SK-N-SH treated with all-trans-retinoic acid at 6 μM for 48 hours (cell line): Measurements from ENCODE around the gene NF1.

Experiments
- ATAC-seq: fragments of 200-7000 bp; cut with Tn5 transposase; 3 replicates; pipeline ENCODE4 v1.9.1; 2020; ENCODE audit warnings: mild to moderate bottlenecking, moderate library complexity
- CSDC2 ChIP-seq: fragments of 250-450 bp; sonication (Bioruptor Pico); IDR thresholded peaks from 2 replicates; pipeline ENCODE4 v1.5.0; 2020; ENCODE audit warnings: mild to moderate bottlenecking, moderate library complexity
- CSRNP3 ChIP-seq: fragments of 250-450 bp; sonication (Bioruptor Pico); IDR thresholded peaks from 2 replicates; pipeline ENCODE4 v1.5.1; 2021; ENCODE audit warnings: mild to moderate bottlenecking, moderate library complexity
- ESRRG ChIP-seq: fragments of 250-450 bp; sonication (Bioruptor Pico); IDR thresholded peaks from 2 replicates; pipeline ENCODE4 v1.6.1; 2021; ENCODE audit warnings: mild to moderate bottlenecking
- GLIS3 ChIP-seq: fragments of 250-450 bp; sonication (Bioruptor Pico); IDR thresholded peaks from 2 replicates; pipeline ENCODE4 v1.5.0; 2020; ENCODE audit warnings: mild to moderate bottlenecking, moderate library complexity
- ISL1 ChIP-seq: fragments of 250-450 bp; sonication (Bioruptor Pico); IDR thresholded peaks from 2 replicates; pipeline ENCODE4 v2.1.2; 2022; ENCODE audit warnings: mild to moderate bottlenecking, moderate library complexity
- OSR1 ChIP-seq: fragments of 250-450 bp; sonication (Bioruptor Pico); IDR thresholded peaks from 2 replicates; pipeline ENCODE4 v1.8.0; 2022; ENCODE audit warnings: moderate library complexity, mild to moderate bottlenecking, inconsistent platforms
- PATZ1 ChIP-seq: fragments of 250-450 bp; sonication (Bioruptor Pico); IDR thresholded peaks from 2 replicates; pipeline ENCODE4 v1.8.0; 2020; ENCODE audit warnings: mild to moderate bottlenecking, moderate library complexity, borderline replicate concordance
- PPARA ChIP-seq: fragments of 250-450 bp; sonication (Bioruptor Pico); IDR thresholded peaks from 2 replicates; pipeline ENCODE4 v1.5.0; 2020; ENCODE audit warnings: mild to moderate bottlenecking, borderline replicate concordance
- SNAI2 ChIP-seq: fragments of 250-450 bp; sonication (Bioruptor Pico); IDR thresholded peaks from 2 replicates; pipeline ENCODE4 v1.5.0; 2020; ENCODE audit warnings: mild to moderate bottlenecking, moderate library complexity
- TCF4 ChIP-seq: fragments of 250-450 bp; sonication (Bioruptor Pico); IDR thresholded peaks from 2 replicates; pipeline ENCODE4 v1.8.0; 2021; ENCODE audit warnings: mild to moderate bottlenecking, moderate library complexity, borderline replicate concordance
- TOX ChIP-seq: fragments of 250-450 bp; sonication (Bioruptor Pico); IDR thresholded peaks from 2 replicates; pipeline ENCODE4 v1.8.0; 2021; ENCODE audit warnings: mild to moderate bottlenecking, moderate library complexity, borderline replicate concordance
- ZC3H10 ChIP-seq: fragments of 250-450 bp; sonication (Bioruptor Pico); IDR thresholded peaks from 2 replicates; pipeline ENCODE4 v1.5.1; 2021; ENCODE audit warnings: mild to moderate bottlenecking, moderate library complexity
- ZFP30 ChIP-seq: fragments of 450-650 bp; formaldehyde crosslinking; IDR thresholded peaks from 2 replicates; pipeline ENCODE4 v1.5.0; 2022; ENCODE audit warnings: mild to moderate bottlenecking, moderate library complexity
- ZNF565 ChIP-seq: fragments of 450-650 bp; formaldehyde crosslinking; conservative IDR thresholded peaks from 2 replicates; pipeline ENCODE4 v1.5.0; 2020; ENCODE audit warnings: low read depth, mild to moderate bottlenecking, moderate library complexity
- ZNF70 ChIP-seq: fragments of 450-650 bp; formaldehyde crosslinking; IDR thresholded peaks from 2 replicates; pipeline ENCODE4 v1.5.0; 2020; ENCODE audit warnings: mild to moderate bottlenecking, moderate library complexity
- ZNF8 ChIP-seq: fragments of 450-650 bp; formaldehyde crosslinking; IDR thresholded peaks from 2 replicates; pipeline ENCODE4 v1.5.0; 2020; ENCODE audit warnings: mild to moderate bottlenecking, moderate library complexity
- TF ChIP-seq, protein P1 (sequence below): fragments of 250-450 bp; sonication (Bioruptor Pico); IDR thresholded peaks from 2 replicates; pipeline ENCODE4 v1.5.1; 2020; ENCODE audit warnings: low read depth, mild to moderate bottlenecking, moderate library complexity
- TF ChIP-seq, protein P2 (sequence below): fragments of 250-450 bp; sonication (Bioruptor Pico); IDR thresholded peaks from 2 replicates; pipeline ENCODE4 v1.8.0; 2021; ENCODE audit warnings: low read depth, mild to moderate bottlenecking, moderate library complexity, borderline replicate concordance

NF1 gene

DNA sequence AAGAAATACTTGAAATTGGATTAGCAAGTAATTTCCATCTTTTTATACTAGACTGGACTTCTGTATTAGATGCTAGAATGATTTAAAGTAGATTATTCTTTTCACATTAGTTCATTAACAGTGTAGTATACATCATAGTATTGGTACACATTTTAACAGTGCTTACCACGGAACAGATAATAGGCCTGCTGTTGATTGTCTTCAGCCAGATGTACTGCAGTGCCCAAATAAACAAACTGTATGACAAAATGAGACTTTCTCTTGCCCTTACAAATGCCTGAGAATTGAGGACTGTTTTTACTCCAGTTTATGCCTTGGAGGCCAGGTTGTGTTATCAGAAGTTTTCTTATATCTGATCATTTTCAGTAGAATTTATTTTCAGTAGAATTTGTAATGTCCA, 226.0 kb downstream of the NF1 start:
- peak; percentile 36; the same call in 1 of the 2 replicates for TF ChIP-seq TCF4 (CRISPR knock-in tag)
- no peak for TF ChIP-seq ZFP30 (CRISPR knock-in tag)
- ATAC-seq: peak; percentile 37; the same call in 2 of the 3 replicates

GRCh38 chr17:31321481-31321880, 226.7 kb downstream of the NF1 start, which contains the start of gene EVI2A:
TSS of gene EVI2A (minus strand) at chr17:31321622. CDS start at chr17:31319013, 2,609 bp downstream.
- TF ChIP-seq ZFP30 (CRISPR knock-in tag): no peak
- TF ChIP-seq CSDC2 (CRISPR knock-in tag): no peak
- TF ChIP-seq ZNF565 (CRISPR knock-in tag): no peak
- TF ChIP-seq GLIS3 (CRISPR knock-in tag): no peak
- TF ChIP-seq TOX (CRISPR knock-in tag): no peak
- ATAC-seq: peak; percentile 85

- no peak for ATAC-seq
- TF ChIP-seq, protein P1, sequence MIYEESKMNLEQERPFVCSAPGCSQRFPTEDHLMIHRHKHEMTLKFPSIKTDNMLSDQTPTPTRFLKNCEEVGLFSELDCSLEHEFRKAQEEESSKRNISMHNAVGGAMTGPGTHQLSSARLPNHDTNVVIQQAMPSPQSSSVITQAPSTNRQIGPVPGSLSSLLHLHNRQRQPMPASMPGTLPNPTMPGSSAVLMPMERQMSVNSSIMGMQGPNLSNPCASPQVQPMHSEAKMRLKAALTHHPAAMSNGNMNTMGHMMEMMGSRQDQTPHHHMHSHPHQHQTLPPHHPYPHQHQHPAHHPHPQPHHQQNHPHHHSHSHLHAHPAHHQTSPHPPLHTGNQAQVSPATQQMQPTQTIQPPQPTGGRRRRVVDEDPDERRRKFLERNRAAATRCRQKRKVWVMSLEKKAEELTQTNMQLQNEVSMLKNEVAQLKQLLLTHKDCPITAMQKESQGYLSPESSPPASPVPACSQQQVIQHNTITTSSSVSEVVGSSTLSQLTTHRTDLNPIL (CRISPR knock-in tag): no peak
- TF ChIP-seq, protein P2, sequence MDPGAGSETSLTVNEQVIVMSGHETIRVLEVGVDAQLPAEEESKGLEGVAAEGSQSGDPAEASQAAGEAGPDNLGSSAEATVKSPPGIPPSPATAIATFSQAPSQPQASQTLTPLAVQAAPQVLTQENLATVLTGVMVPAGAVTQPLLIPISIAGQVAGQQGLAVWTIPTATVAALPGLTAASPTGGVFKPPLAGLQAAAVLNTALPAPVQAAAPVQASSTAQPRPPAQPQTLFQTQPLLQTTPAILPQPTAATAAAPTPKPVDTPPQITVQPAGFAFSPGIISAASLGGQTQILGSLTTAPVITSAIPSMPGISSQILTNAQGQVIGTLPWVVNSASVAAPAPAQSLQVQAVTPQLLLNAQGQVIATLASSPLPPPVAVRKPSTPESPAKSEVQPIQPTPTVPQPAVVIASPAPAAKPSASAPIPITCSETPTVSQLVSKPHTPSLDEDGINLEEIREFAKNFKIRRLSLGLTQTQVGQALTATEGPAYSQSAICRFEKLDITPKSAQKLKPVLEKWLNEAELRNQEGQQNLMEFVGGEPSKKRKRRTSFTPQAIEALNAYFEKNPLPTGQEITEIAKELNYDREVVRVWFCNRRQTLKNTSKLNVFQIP: no peak
Measured at GRCh38 chr17:31321966-31322365, 227.2 kb downstream of the NF1 start.

DNA sequence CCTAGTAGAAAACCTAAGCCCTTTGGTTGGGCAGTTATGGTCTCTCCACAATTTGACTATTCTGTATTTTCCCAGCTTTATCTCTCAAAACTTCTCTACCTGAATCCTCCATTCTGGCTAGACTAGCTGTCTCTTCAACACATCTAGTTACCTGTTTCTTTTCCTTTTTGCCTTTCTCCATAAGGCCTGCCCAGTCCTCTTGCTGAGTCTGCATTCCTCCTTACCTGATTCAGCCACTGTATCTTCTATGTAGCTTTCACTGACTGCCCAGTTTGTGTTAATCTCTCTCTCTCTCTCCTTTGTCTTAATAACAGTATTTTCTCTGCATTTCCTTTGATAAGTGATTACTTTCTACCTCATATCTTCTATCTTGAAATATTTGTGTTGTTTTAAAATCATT, 228.8 kb downstream of the NF1 start:
- no peak for TF ChIP-seq TOX (CRISPR knock-in tag)
- no peak for TF ChIP-seq ESRRG (CRISPR knock-in tag)
- no peak for TF ChIP-seq SNAI2 (CRISPR knock-in tag)
- ATAC-seq: no peak

GRCh38 chr17:31327534-31328159, 232.9 kb downstream of the NF1 start:
- TF ChIP-seq ZNF8: no peak
- ATAC-seq: peak; percentile 89

DNA sequence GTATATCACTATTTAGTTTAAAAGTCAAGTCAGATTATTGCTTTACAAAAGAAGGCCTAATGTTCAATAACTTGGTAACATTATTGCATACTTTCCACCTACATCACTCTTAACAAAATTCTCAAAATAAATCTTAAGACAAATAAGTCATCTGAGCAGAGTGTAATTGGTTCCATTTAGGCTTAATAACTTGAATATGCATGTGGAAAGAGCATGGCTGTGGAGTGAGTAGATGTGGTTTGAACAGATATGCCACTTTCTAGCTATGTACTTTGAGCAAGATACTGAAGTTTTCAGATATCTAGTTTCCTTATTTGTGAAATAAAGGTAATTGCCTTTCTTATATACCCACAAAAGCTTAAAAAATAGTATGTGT, 233.4 kb downstream of the NF1 start:
- ATAC-seq: peak; percentile 87
- TF ChIP-seq ISL1 (CRISPR knock-in tag) (0 out of 2 replicates have a peak, but pooled peaks have one; percentile 38), ZFP30 (CRISPR knock-in tag) (no peak), ESRRG (CRISPR knock-in tag) (no peak)
- TF ChIP-seq, all 23 proteins: peak for 1

DNA sequence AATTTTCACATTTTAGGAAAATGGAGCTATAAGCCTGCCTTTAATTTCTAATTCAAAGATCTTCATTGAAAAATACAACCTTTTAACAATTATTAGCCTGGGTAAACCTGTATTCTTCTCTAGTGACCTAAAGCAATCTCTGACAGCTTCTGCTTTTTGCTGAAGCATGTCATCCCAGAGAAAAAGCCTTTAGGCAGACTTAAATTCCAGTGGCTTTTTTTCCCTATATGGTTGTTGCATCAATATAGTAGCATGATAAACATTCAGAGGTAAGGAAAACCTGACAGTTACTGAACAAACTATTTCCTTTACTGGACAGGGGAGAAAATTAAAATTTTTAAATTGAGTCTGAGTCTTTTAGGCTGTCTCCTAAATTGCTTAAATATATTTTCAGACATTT, 234.4 kb downstream of the NF1 start:
- no peak for ATAC-seq
- TF ChIP-seq PPARA (CRISPR knock-in tag) (no peak), CSRNP3 (no peak), OSR1 (CRISPR knock-in tag) (no peak), TOX (CRISPR knock-in tag) (no peak), ZNF565 (CRISPR knock-in tag) (no peak), TCF4 (CRISPR knock-in tag) (no peak), ZFP30 (CRISPR knock-in tag) (no peak), ZNF70 (CRISPR knock-in tag) (no peak), SNAI2 (CRISPR knock-in tag) (no peak), ZC3H10 (no peak), ESRRG (CRISPR knock-in tag) (no peak), ZNF8 (no peak), PATZ1 (no peak), ISL1 (CRISPR knock-in tag) (no peak)
- TF ChIP-seq, protein P1 (CRISPR knock-in tag): no peak
- TF ChIP-seq, protein P2: no peak
